PC-9 (cell line): Measurements from ENCODE around the gene MIER2.

ENCODE experiments used
- CTCF ChIP-seq: fragments of 200-600 bp; sonication (generic); conservative IDR thresholded peaks from 2 replicates; pipeline ENCODE4 v1.6.1; 2017; ENCODE audit warnings: mixed run types, antibody characterized with exemption, mild to moderate bottlenecking, moderate library complexity
- EZH2 ChIP-seq: fragments of 200-600 bp; sonication (generic); IDR thresholded peaks from 2 replicates; pipeline ENCODE4 v1.8.0; 2017; ENCODE audit warnings: antibody characterized with exemption, low read depth

GRCh38 chr19:287381-287871 is 57.2 kb downstream of the MIER2 start:
- TF ChIP-seq CTCF (no peak), EZH2 (no peak)
